Measurements from ENCODE around the gene GBP6.
A peak's percentile ranks its signal among the peaks of the same experiment; 100 is the strongest.
"Not testable (repeated sequence)": the region's sequence is repeated elsewhere in the genome, so short reads cannot be mapped to it uniquely, and the experiment has no call there.

Gene GBP6, protein sequence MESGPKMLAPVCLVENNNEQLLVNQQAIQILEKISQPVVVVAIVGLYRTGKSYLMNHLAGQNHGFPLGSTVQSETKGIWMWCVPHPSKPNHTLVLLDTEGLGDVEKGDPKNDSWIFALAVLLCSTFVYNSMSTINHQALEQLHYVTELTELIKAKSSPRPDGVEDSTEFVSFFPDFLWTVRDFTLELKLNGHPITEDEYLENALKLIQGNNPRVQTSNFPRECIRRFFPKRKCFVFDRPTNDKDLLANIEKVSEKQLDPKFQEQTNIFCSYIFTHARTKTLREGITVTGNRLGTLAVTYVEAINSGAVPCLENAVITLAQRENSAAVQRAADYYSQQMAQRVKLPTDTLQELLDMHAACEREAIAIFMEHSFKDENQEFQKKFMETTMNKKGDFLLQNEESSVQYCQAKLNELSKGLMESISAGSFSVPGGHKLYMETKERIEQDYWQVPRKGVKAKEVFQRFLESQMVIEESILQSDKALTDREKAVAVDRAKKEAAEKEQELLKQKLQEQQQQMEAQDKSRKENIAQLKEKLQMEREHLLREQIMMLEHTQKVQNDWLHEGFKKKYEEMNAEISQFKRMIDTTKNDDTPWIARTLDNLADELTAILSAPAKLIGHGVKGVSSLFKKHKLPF

DNA sequence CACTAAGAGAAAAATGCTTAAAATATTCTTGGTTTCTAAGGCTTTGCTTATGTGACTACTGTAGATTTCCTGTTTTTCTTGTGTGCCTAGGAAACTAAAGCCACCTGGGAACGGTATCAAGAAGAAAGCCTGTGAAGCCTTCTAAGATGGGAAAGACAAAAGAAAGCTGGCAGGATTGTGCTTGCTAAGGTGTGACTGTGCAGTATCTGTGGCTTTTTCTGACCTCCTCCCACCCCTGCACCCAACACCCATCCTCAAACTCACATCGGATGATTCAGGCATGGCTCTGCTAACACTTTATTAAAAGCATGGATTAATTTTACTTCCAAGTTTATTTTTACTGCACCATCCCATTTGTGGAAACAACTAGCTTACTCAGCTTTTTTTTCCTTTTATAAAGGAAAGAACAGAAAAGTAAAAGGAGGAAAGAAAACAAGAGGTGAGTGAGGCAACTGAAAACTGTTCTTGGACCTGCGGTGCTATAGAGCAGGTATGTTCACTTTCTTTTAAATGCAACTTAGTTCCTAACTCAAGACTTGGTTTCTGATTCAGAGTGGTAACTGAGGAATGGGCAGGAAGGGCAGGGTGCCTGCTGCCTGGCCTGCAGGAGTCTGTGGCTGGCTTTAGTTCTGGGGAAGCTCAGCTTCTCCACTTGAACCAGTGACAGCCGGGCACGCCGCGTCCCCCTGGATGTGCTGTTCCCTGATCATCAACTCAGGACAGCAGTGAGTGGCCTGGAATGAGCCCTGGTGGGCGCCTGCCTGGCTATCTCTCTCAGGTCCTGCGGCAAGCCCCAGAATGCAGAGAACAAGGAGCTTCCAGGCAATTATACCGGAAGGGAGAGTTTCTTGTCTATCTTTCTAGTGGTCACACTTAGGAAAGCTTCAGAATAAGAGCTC, at the start of gene GBP6:
Gene GBP6 (plus strand): TSS at position 422 of the 899 bp plus-strand sequence. CDS start 4,493 bp downstream, outside the sequence.
- DNase-seq, result no peak

DNA sequence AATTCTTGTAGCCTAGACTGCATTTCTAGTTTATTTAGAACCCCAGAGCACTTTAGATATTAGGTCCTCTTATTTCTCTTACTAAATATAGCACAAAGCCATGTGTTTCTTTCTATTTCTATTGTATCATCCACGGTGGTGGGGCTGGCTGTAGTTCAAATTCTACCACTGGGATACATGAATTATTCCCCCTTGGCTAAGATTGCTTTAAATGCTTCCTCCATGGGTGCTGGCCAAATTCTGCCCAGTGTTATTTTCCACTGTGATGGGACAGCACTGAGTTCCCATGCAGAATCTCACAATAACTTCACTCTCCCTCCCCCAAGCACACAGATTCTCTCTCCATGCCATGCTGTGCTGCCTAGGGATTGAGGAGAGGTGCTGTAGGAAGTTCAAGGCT, 41.5 kb upstream of the GBP6 start:
- DNase-seq, result no peak

DNA sequence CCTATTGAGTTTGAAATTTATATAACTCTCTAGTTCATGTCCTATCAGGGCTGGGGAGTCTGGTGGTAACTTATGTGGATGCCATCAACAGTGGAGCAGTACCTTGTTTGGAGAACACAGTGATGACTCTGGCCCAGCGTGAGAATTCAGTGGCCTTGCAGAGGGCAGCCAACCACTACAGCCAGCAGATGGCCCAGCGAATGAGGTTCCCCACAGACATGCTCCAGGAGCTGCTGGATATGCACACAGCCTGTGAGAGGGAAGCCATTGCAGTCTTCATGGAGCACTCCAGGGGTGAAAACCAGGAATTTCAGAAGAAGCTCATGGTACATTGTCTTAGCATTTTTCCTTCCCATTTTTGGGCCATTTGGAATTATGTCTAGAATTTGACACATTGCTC, 32.0 kb upstream of the GBP6 start:
- no peak for DNase-seq

DNA sequence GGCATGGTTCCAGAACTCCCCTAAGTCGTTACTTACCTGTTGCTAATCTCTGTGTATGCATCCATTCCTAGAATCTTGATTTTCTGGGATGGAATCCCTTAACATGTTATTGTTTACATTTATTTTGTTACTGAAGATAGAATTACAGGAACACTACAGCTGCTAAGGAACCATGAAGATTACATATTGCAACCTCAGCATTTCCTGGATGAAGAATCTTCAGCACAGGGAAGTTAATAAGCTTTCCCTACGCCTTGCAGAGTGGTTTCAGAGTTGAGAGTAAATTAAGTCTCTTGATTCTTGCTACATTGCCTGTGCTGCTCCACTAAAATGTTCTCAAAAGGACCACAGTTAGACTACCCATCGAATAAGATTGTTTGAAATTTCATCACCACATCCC, 31.4 kb upstream of the GBP6 start:
- DNase-seq, result no peak

DNA sequence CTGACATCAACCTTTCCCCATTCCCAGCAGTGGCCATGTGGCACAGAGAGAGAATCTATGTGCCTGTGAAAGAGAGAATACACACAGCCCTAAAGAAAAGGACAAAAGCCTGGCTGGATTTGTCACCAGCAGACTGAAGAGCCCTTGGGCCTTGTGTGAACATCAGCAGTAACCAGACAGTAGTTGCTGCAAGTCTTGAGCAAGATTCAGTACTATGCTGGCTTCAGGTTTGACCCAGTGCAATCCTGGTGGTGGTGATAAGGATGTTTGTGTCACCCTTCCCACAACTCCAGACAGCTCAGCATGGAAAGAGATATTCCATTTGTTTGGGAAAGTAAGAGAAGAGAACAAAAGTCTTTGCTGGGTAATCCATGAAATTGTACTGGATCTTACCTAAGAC, 28.4 kb upstream of the GBP6 start:
- no peak for DNase-seq

DNA sequence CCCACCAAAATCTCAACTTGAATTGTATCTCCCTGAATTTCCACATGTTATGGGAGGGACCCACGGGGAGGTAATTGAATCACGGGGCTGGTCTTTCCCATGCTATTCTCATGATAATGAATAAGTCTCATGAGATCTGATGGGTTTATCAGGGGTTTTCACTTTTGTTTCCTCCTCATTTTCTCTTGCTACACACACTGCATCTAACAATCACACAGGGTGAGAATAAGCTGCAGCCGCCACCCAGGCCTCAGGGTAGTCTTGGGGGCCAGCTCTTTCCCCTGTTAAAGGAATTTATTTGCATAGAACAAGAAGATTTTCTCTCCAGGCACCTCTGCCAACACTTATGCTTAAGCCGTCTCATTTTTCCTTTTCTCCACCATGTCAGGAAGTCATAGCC, 26.0 kb upstream of the GBP6 start:
- no peak for DNase-seq

DNA sequence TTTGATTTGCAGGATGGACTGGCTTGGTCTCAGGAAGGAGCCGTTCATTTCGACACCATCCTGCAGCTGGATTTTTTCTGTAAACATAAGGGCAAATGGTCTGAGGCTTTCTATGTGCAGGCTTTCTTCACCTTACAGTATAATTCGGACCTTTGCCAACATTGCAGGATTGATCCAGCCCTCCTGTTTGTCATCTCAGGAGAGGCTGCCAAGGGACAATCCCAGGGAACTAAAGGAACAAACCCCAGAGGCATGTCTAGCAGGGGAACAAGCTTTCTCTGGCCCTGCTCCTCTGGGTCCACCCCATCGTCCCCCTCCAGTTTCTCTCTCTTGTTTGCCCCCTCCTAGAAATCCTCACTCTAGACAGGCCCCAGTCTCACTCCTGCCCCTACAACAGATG, 24.8 kb upstream of the GBP6 start:
- DNase-seq, result no peak

DNA sequence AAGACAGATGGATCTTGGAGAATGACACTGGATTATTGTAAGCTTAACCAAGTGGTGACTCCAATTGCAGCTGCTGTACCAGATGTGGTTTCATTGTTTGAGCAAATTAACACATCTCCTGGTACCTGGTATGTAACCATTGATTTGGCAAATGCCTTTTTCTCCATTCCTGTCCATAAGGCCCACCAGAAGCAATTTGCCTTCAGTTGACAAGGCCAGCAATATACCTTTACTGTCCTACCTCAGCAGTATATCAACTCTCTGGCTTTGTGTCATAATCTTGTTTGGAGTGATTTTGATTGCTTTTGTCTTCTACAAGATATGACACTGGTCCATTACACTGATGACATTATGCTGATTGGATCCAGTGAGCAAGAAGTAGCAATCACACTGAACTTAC, 18.4 kb upstream of the GBP6 start:
- DNase-seq, result not testable (repeated sequence)

DNA sequence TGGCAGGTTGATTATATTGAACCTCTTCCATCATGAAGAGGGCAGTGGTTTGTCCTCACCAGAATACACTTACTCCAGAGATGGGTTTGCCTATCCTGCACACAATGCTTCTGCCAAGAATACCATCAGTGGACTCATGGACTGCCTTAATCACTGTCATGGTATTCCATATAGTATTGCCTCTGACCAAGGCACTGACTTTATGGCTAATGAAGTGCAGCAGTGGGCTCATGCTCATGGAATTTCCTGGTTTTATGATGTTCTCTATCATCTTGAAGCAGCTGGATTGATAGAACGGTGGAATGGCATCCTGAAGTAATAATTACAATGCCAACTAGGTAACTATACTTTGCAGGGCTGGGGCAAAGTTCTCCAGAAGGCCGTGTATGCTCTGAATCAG, 16.6 kb upstream of the GBP6 start:
- DNase-seq, result no peak

DNA sequence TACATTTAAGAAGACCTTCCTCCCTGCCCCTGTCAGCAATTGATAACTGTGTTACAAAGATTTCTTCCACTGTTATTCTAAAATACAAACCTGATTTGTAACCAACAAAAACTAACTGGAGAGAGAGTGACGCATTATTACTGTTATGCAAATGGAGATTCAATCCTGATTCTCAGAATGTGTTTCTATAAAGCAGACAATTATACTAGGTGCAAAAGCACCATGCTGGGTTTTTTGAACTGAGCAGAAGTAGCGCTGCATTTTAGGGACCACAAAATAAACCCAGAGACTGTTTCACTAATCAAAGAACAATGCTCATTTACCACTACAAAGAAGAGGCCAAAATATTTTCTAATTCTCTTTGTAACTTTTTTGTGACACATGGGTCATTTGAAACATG, 13.6 kb upstream of the GBP6 start:
- DNase-seq, result no peak

DNA sequence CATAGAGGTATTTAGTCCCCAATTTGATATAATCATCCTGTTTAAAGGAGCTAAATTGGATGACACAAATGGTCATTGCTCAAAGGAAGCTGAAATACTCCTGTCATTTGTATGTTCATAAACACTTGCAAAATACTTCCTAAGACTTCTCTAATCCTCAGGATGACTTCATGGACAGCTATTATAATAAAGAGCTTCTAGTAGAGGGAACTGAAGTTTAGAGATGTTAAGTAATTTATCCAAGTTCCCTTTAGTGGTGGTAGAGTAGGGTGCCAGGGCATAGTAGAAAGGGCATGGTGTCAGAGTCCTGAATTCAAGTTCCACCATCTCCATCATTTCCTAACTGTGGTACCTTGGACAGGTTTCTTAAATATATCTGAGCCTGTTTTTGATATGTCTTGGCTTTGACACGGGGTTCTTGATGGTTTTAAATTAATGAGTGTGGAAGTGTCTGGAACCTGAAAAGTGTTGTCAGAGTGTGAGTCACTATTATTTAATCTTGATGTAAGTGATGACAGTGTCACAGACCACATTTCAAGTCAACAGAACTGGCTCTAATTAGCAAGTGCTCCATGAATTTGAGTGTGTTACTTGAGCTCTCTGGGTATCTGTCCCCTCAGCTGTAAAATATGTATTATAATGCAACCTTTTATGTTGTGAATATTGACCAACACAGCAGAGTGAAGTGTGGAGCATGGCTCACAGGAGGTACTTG, 12.1 kb upstream of the GBP6 start:
- DNase-seq, result no peak

DNA sequence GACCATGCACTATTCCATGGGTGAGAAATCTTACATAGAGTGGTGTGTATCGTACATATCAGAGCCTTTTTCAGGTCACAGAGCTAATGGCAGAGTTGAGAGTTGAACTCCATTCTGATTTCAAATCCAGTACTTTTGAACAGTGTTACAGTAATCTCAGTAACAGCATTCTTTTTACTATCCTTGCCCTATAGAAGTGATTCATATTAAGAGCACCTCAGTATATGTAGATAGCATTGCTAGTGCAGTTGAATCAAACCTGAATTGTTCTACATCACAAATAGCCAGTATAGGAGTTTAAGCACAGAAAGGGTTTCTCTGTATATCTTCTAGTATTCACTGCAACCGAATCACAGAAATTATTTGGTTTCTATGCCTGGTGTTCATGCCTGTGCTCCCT, 11.4 kb upstream of the GBP6 start:
- no peak for DNase-seq

DNA sequence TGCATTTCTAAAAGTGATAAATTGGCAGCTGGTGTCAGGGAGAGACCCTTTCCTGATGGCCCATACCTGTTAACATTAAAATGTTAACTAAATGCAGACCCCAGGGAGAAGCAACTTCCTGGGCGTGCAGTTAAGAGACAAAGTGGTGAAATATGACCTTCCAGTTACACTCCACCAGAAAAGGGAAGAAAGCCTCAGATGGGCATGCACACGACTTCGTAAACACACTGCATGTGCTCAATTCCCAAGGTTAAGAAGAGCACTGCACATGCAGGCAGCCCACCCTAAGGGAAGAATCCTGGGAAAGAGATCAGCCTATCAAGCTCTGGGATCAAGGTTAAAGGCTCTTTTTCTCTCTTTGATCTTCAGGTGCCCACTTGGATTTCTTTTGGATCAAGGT, 9.7 kb upstream of the GBP6 start:
- DNase-seq, result no peak

DNA sequence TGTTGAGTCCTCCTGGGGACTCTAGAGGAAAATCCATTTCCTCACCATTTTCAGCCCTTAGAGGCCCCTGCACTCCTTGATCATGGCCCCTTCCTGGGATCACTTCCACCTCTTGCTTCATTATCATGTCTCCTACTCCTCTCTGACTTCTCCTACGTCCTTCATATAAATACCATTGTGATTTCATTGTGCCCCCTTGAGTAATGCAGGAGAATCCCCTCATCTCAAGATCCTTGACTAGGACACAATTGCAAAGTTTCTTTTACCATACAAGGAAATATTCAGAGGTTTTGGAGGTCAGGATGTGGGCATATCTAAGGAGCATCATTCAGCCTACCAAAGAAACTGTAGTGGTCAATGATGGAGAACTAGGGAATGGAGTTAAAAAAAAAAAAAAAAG, 8.8 kb upstream of the GBP6 start:
- DNase-seq, result no peak

DNA sequence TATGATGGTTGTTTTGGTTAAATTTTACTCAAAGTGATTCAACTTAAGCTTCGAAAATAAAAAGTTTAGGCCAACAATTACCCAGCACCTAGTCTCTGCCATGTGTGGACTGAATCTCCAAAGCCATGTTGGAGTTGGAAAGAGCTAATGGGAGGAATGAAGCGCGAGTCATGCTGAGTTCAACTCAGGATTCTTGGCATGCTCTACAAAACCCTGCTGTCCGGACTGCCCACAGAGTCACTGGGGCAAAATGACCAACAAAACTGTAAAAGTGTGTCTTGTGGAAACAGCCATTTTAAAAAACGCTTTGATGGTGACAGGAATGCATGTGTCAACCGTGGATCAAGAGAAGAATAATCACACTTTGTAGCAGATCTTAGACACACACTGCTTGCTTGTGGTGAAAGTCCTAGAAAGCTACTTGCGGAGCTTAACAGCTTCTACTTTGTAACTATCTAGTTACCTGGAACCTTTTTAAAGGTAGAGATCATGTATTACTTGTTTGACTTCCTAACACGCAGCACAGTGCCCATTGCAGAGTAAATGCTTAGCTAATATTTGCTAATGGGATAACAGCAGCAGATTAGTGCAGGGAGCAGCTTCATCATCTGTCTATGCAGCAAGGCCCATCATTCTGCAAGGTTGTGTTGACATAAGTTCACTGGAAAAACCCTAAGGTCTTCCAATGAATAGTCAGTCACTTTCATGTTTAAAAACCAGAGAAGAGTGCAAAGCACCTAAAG, 7.0 kb upstream of the GBP6 start:
- DNase-seq, result no peak

DNA sequence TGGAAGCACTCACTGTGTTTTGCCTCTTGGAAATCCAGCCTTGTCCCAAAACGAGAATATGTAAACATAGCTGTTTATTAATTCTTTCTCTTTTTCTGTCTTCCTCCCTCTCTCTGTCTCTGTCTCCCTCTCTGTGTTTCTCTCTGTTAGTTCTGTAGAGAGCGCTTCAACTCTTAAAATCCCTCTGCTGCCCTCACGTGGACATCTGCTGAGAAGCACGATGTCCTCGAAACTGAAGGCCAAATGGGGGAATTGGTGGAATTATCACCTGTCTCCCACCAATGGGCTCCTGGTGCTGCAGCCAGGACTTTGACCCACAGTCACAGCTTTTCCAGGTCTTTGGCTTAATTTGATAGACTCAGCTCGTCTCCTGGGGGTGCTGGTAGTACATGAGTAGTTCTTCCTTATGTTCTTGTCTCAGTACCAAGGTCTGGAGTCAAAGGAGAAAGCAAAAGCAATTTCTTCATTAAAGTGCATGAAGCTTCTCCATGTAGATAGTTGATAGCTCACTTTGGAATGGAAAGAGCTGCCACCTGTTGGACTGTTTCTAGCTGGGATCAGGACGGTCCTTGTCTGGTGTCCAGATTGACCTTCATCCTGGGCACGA, 5.5 kb upstream of the GBP6 start:
- peak; percentile 91 for DNase-seq

DNA sequence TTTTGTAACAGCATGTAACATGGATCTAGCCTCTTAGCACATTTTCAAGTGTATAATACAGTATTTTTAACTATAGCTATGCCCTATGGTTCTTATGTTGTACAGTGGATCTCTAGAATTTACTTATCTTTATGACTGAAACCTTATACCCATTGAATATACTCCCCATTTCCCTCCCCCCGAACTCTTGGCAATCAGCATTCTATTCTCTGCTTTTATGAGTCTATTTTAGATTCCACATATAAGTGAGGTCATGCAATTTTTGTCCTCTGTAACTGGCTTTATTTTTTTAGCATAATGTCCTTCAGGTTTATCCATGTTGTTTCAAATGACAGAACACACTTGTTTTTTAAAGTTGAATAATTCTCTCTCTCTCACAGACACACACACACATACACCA, 3.1 kb upstream of the GBP6 start:
- no peak for DNase-seq

DNA sequence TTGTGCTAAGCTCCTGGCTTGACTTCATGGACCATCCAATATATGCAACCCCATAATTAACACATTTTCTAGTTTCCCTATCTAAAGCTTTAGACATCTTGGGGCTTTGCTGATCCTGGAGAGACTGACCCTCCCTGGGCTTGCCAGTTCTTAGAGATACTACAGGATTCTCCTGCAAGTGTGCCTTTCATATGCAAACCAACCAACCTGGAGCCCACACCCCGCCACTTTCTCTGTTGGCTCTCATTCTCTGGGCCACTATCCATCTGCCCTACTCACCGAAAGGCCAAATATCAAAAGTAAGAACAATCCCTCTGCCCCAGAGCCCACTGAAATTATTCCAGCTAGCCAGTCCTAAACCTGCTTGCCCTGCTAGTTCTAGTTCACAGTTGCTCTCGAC, 2.2 kb upstream of the GBP6 start:
- DNase-seq, result no peak

DNA sequence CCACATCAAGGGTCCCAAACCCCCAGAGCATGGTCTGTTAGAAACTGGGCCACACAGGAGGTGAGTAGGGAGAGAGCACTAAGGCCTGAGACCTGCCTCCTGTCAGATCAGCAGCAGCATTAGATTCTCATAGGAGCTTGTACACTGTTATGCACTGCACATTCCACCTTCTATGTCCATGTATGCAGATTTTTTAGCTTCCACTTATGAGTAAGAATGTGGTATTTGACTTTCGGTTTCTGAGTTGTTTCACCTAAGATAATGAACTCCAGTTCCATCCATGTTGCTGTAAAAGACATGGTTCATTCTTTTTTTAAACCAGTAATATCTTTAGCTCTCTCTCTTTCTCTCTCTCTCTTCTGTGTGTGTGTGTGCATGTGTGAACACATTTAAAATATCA, 663 bp upstream of the GBP6 start:
- DNase-seq, result no peak

DNA sequence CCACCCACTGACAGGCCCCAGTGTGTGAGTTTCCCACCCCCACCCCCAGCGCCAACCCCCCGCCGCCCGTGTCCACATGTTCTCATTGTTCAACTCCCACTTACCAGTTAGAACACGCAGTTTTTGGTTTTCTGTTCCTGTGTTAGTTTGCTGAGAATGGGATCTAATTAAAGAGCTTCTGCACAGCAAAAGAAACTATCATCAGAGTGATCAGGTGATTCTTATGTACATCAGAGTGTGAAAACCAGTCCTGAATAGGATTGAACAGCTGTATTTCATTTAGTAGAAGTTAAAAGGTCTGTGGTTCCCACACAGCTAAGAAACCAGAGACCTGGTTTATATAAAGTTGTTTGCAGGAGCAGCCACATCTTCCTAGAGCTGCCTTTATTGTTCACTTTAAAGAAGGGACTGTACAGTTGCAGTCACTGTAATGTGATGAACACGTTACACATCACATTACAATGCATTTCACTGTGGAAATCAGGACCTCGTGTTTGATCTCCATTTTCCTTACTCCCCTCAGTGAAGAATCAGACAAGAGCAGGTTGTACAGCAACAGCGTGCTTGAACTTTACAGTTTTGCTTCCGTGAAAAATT, 1.2 kb downstream of the GBP6 start:
- DNase-seq, result no peak

DNA sequence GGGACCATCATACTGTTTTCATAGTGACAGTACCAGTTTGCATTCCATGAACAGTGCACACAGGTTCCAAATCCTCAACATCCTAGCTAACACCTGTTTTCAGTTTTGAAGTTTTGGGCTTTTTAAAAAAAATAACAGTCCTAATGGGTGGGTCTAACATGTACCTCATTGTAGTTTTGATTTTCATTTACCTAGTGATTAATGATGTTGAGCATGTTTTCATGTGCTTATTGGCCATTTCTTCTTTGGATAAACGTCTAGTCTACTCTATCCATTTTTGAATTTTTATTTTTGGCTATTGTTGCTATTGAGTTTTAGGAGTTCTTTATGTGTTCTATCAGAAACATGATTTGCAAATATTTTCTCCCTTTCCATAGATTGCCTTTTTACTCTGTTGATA, 3.4 kb downstream of the GBP6 start:
- DNase-seq, result no peak

DNA sequence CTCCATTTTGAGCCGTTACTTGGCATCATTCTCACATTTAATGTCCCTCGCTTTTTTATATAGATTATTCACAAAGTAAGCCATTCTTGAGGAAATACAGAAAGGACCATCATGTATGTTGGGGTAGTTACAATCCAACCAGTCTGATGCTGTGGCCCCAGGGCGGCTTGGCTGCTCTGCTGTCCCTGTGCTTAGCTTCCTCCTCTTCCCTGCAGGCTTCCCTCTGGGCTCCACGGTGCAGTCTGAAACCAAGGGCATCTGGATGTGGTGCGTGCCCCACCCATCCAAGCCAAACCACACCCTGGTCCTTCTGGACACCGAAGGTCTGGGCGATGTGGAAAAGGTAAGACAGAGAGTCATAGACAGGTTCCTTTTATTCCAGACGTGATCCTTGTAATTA, 5.5 kb downstream of the GBP6 start:
- DNase-seq, result no peak

All from activated effector memory CD4-positive, alpha-beta T cell treated with anti-CD3 and anti-CD28 coated beads, Interleukin-2, amount 50 U/mL, for 16 hours (primary cell).